K562 (cell line): Measurements from ENCODE around the gene POLR3H.

Experiments
- EP300 ChIP-seq: IDR thresholded peaks from 2 replicates; pipeline ENCODE4 v1.6.1; 2012; ENCODE audit warnings: low read length, improper control_type of control experiment
- ESRRA ChIP-seq: fragments of 450-650 bp; IDR thresholded peaks from 2 replicates; pipeline ENCODE4 v1.6.1; 2014; ENCODE audit warnings: low read depth, mild to moderate bottlenecking, moderate library complexity, borderline replicate concordance
- HNRNPH1 ChIP-seq: fragments of 200-400 bp; formaldehyde crosslinking; optimal IDR thresholded peaks from 2 replicates; pipeline ENCODE3; 2017; ENCODE audit warnings: low read depth, mild to moderate bottlenecking, low read length, moderate library complexity
- SAP30 ChIP-seq: fragments of 200-600 bp; sonication (generic); IDR thresholded peaks from 2 replicates; pipeline ENCODE4 v1.6.1; 2012; ENCODE audit warnings: borderline replicate concordance, low read depth, mild to moderate bottlenecking, moderate library complexity, low read length, control low read depth, inconsistent platforms; ENCODE audit not compliant: insufficient read depth, poor library complexity, severe bottlenecking
- TF ChIP-seq, protein P1 (sequence below): sonication (generic); formaldehyde crosslinking; IDR thresholded peaks from 2 replicates; pipeline ENCODE4 v1.8.0; 2023; ENCODE audit warnings: mild to moderate bottlenecking, missing genetic modification reagents
- TF ChIP-seq, protein P2 (sequence below), 2 experiments: IDR thresholded peaks in 1 of 2; conservative IDR thresholded peaks in 1 of 2; 2 replicates each; pipeline ENCODE4 v1.6.1; 2016; ENCODE audit warnings: low read depth in 2 of 2, mild to moderate bottlenecking in 1 of 2, missing compliant biosample characterization in 1 of 2, missing genetic modification characterization in 1 of 2, moderate library complexity in 1 of 2

GRCh38 chr22:41535244-41535643, 9.0 kb downstream of the POLR3H start:
- TF ChIP-seq HNRNPH1 (no peak), ESRRA (no peak), EP300 (no peak), SAP30 (no peak)
- TF ChIP-seq, protein P1, sequence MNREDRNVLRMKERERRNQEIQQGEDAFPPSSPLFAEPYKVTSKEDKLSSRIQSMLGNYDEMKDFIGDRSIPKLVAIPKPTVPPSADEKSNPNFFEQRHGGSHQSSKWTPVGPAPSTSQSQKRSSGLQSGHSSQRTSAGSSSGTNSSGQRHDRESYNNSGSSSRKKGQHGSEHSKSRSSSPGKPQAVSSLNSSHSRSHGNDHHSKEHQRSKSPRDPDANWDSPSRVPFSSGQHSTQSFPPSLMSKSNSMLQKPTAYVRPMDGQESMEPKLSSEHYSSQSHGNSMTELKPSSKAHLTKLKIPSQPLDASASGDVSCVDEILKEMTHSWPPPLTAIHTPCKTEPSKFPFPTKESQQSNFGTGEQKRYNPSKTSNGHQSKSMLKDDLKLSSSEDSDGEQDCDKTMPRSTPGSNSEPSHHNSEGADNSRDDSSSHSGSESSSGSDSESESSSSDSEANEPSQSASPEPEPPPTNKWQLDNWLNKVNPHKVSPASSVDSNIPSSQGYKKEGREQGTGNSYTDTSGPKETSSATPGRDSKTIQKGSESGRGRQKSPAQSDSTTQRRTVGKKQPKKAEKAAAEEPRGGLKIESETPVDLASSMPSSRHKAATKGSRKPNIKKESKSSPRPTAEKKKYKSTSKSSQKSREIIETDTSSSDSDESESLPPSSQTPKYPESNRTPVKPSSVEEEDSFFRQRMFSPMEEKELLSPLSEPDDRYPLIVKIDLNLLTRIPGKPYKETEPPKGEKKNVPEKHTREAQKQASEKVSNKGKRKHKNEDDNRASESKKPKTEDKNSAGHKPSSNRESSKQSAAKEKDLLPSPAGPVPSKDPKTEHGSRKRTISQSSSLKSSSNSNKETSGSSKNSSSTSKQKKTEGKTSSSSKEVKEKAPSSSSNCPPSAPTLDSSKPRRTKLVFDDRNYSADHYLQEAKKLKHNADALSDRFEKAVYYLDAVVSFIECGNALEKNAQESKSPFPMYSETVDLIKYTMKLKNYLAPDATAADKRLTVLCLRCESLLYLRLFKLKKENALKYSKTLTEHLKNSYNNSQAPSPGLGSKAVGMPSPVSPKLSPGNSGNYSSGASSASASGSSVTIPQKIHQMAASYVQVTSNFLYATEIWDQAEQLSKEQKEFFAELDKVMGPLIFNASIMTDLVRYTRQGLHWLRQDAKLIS (CRISPR knock-in tag), result no peak
- TF ChIP-seq, protein P2, sequence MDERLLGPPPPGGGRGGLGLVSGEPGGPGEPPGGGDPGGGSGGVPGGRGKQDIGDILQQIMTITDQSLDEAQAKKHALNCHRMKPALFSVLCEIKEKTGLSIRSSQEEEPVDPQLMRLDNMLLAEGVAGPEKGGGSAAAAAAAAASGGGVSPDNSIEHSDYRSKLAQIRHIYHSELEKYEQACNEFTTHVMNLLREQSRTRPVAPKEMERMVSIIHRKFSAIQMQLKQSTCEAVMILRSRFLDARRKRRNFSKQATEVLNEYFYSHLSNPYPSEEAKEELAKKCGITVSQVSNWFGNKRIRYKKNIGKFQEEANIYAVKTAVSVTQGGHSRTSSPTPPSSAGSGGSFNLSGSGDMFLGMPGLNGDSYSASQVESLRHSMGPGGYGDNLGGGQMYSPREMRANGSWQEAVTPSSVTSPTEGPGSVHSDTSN (CRISPR knock-in tag; IDR thresholded peaks at IDR 0.05; ENCODE audit: low read depth), result no peak
- TF ChIP-seq, protein P2 (tag; conservative IDR thresholded peaks at IDR 0.05; ENCODE audit: low read depth), result no peak
